CD4-positive, alpha-beta T cell treated with Interleukin-2 at 100 ng/mL for 4 hours (primary cell): Measurements from ENCODE around the gene PDCL2.

Source experiments
- DNase-seq: peaks from one replicate; pipeline ENCODE4 v3.0.0-alpha.2; 2020; ENCODE audit warnings: low spot score

PDCL2 gene

GRCh38 chr4:55538531-55538930 lies 53.5 kb downstream of the PDCL2 start:
- no peak for DNase-seq

- DNase-seq = no peak
These were observed 57.7 kb downstream of the PDCL2 start for GRCh38 chr4:55534306-55534705.

DNA sequence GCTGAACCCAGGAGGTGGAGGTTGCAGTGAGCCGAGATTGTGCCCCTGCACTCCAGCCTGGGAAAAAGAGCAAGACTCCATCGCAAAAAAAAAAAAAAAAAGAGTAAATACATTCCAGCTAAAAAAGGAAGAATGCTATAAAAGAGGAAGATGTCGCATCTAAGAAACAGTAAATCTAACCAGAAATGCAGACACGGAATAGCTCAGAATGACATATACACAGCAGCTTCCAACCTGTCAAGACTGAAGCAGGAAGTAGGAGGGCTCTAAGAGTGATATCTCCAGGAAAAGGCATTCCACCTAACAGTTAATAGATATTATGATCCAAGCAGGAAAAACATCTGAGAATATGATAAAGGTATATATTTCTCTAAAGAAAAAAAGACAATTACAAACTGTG lies 61.4 kb downstream of the PDCL2 start:
- no peak for DNase-seq

- no peak for DNase-seq
These were observed 61.9 kb downstream of the PDCL2 start for GRCh38 chr4:55530167-55530566.

GRCh38 chr4:55528491-55528890 lies 63.6 kb downstream of the PDCL2 start:
- DNase-seq = no peak

GRCh38 chr4:55524844-55525571 lies 67.0 kb downstream of the PDCL2 start:
- DNase-seq = no peak

DNA sequence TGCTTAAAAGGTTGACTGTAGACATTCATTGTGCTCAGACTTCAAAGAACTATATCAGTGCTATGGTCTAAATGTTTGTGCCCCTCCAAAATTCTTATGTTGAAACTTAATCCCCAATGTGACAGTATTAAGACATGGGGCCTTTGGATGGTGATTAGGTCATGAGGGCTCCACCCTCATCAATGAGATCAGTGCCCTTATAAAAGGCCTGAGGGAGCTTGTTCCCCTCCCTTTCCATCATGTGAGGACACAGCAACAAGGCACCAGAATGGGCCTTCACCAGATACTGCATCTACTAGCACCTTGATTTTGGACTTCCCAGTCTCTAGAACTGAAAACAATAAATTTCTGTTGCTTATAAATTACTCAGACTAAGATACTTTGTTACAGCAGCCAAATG lies 73.6 kb downstream of the PDCL2 start:
- DNase-seq = no peak

- DNase-seq = no peak
These were observed 74.4 kb downstream of the PDCL2 start for GRCh38 chr4:55517526-55518229.

GRCh38 chr4:55512922-55513571 lies 79.0 kb downstream of the PDCL2 start:
- DNase-seq = no peak

DNA sequence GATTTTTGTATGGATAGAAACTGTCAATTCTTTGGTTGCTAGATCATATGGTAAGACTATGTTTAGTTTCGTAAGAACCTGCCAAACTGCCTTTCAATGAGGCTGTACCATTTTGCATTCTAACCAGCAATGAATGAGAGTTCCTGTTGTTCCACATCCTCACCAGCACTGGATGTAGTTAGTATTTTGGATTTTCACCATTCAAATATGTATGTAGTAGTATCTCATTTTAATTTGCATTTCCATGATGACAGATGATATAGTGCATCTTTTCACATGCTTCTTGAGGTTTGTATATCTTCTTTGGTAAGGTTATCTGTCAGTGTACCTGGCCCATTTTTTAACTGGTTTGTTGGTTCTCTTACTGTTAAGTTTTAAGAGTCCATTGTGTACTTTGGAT lies 80.0 kb downstream of the PDCL2 start:
- DNase-seq = no peak

GRCh38 chr4:55510685-55511084 lies 81.4 kb downstream of the PDCL2 start:
- DNase-seq = no peak

DNA sequence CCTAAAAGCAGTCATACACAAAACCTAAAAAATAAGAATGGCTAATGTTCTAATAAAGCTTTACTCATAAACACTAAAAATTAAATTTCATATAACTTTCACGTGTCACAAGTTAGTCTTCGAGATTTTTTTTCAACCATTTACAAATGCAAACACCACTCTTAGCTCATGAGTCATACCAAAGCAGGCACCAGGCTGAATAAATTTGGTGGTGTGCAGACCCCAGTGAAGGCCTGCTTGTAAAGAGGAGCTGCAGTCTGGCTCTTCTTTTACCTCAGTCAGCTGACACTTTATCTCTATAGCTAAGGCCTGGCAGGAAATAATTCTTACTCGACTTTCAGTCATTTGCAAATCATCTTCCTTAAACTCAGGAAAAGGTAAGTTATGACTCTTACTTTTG lies 82.8 kb downstream of the PDCL2 start:
- no peak for DNase-seq

DNA sequence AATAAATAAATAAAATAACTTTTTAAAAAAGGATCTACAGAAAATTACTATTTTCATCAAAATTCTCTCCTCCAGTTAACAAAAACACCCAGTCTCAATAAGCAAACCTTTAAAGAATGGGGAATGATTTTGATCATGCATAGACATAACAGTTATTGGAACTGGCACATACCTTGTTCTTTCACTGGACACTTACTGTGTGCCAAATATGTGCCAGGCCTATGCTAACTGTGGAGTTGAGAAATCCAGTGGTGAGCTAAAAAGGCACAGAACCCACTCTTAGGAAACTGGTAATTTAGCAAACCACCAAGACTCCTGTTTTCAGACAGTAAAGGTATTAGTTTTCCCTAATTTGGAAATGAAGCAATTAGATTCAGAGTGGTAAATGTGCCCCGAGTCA lies 84.4 kb downstream of the PDCL2 start:
- DNase-seq = no peak
